ENCODE data around the gene PKIB.

Gene PKIB

GRCh38 chr6:122653094-122653493 is 42.9 kb downstream of the PKIB start:
- TF ChIP-seq MYC (IDR thresholded peaks at IDR 0.05; ENCODE audit: low read depth, low read length) (no peak), POLR2A (IDR thresholded peaks at IDR 0.05; ENCODE audit: extremely low read depth, insufficient read length) (no peak)
- TF ChIP-seq, protein P1, sequence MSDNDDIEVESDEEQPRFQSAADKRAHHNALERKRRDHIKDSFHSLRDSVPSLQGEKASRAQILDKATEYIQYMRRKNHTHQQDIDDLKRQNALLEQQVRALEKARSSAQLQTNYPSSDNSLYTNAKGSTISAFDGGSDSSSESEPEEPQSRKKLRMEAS (IDR thresholded peaks at IDR 0.05; ENCODE audit: low read depth, low read length): no peak
- TF ChIP-seq, protein P2, sequence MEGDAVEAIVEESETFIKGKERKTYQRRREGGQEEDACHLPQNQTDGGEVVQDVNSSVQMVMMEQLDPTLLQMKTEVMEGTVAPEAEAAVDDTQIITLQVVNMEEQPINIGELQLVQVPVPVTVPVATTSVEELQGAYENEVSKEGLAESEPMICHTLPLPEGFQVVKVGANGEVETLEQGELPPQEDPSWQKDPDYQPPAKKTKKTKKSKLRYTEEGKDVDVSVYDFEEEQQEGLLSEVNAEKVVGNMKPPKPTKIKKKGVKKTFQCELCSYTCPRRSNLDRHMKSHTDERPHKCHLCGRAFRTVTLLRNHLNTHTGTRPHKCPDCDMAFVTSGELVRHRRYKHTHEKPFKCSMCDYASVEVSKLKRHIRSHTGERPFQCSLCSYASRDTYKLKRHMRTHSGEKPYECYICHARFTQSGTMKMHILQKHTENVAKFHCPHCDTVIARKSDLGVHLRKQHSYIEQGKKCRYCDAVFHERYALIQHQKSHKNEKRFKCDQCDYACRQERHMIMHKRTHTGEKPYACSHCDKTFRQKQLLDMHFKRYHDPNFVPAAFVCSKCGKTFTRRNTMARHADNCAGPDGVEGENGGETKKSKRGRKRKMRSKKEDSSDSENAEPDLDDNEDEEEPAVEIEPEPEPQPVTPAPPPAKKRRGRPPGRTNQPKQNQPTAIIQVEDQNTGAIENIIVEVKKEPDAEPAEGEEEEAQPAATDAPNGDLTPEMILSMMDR (IDR thresholded peaks at IDR 0.05; ENCODE audit: low read depth, low read length): no peak
- no peak for DNase-seq (ENCODE audit: low read depth)
- no peak overlapping the region for H3K4me3 ChIP-seq (ENCODE audit: low read depth, low read length)

DNA sequence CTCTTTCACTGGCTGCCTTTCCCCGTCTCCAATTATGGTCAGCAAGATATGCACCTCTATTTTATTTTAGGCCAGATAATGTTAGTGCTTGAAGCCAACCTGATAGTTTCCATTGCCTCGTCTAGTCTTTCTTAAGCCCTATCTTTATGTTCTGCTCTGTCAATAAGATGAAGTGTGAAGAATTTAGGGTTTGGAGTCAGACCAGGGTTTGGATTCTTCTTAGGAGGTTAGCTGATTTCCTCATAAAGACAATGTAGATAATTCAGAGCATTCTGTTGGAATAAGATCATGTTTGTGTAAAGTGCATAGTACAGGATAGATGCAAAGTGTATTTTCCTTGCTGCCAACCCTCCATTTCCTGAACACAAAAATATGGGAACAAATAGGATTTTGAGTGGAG is 43.8 kb downstream of the PKIB start:
- DNase-seq (ENCODE audit: low read depth): no peak
- no peak for TF ChIP-seq POLR2A (IDR thresholded peaks at IDR 0.05; ENCODE audit: extremely low read depth, insufficient read length)
- TF ChIP-seq, protein P2 (IDR thresholded peaks at IDR 0.05; ENCODE audit: low read depth, low read length): no peak
- no peak for TF ChIP-seq MYC (IDR thresholded peaks at IDR 0.05; ENCODE audit: low read depth, low read length)
- TF ChIP-seq, protein P1 (IDR thresholded peaks at IDR 0.05; ENCODE audit: low read depth, low read length): no peak
- no peak overlapping the region for H3K4me3 ChIP-seq (ENCODE audit: low read depth, low read length)

GRCh38 chr6:122657601-122658000 is 47.4 kb downstream of the PKIB start:
- TF ChIP-seq, protein P1 (IDR thresholded peaks at IDR 0.05; ENCODE audit: low read depth, low read length): no peak
- TF ChIP-seq POLR2A (IDR thresholded peaks at IDR 0.05; ENCODE audit: extremely low read depth, insufficient read length) (no peak), MYC (IDR thresholded peaks at IDR 0.05; ENCODE audit: low read depth, low read length) (no peak)
- H3K4me3 ChIP-seq (ENCODE audit: low read depth, low read length): no peak overlapping the region
- no peak for DNase-seq (ENCODE audit: low read depth)

GRCh38 chr6:122660296-122660695 is 50.1 kb downstream of the PKIB start:
- no peak for DNase-seq (ENCODE audit: low read depth)
- no peak overlapping the region for H3K4me3 ChIP-seq (ENCODE audit: low read depth, low read length)
- no peak for TF ChIP-seq POLR2A (IDR thresholded peaks at IDR 0.05; ENCODE audit: extremely low read depth, insufficient read length)
- TF ChIP-seq MYC (IDR thresholded peaks at IDR 0.05; ENCODE audit: low read depth, low read length): no peak
- TF ChIP-seq, protein P2 (IDR thresholded peaks at IDR 0.05; ENCODE audit: low read depth, low read length): no peak
- TF ChIP-seq, protein P1 (IDR thresholded peaks at IDR 0.05; ENCODE audit: low read depth, low read length): no peak

DNA sequence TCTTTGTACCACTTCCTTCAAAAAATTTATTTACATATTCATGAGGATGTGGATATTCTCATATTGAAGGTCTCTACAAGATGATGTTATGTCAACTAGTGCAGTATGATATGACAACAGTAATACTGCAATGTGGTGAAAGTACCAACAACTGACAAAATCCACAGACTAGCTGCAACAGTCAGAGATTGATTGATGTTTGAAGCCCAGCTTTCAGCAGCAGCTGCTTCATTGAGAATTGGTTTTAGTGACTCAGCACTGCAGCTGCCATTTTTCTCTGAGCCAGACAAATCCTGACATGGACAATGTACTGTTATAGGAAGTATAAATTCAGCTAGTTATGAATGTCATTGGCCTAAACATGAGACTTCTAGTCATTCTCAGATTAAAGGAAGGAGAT is 53.8 kb downstream of the PKIB start:
- TF ChIP-seq, protein P1 (IDR thresholded peaks at IDR 0.05; ENCODE audit: low read depth, low read length): no peak
- no peak for TF ChIP-seq POLR2A (IDR thresholded peaks at IDR 0.05; ENCODE audit: extremely low read depth, insufficient read length)
- no peak for TF ChIP-seq MYC (IDR thresholded peaks at IDR 0.05; ENCODE audit: low read depth, low read length)
- TF ChIP-seq, protein P2 (IDR thresholded peaks at IDR 0.05; ENCODE audit: low read depth, low read length): no peak
- no peak overlapping the region for H3K4me3 ChIP-seq (ENCODE audit: low read depth, low read length)
- DNase-seq (ENCODE audit: low read depth): no peak

DNA sequence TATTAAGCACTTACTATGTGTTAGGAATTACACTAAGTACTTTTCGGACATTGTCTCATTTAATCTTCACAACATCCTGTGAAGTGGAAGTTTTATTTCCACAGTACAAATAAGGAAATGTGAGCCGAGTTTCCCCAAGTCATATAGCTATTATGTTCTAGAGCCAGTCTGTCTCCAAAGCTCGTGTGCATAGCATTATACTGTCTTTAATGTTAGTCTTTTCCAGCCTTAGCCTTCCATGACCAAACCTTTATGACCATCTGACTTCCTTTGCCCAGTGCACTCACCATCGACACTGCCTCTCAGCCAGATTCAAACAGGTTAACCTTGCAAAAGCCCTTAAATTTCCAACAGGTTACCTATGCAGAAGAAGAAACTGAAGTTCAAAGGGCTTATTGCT is 55.7 kb downstream of the PKIB start:
- DNase-seq (ENCODE audit: low read depth): no peak
- no peak overlapping the region for H3K4me3 ChIP-seq (ENCODE audit: low read depth, low read length)
- TF ChIP-seq POLR2A (IDR thresholded peaks at IDR 0.05; ENCODE audit: extremely low read depth, insufficient read length) (no peak), MYC (IDR thresholded peaks at IDR 0.05; ENCODE audit: low read depth, low read length) (no peak)
- TF ChIP-seq, protein P1 (IDR thresholded peaks at IDR 0.05; ENCODE audit: low read depth, low read length): no peak
- TF ChIP-seq, protein P2 (IDR thresholded peaks at IDR 0.05; ENCODE audit: low read depth, low read length): no peak

Data from NB4 (cell line).